Measurements from ENCODE around the gene NEU2. TPM values are rescaled to one million over a fixed set of nuclear protein-coding genes. Genes with fewer than 3 reads are reported as not detected.

Gene NEU2
- total and polyA plus RNA-seq, 2 of the 4 experiments (the other 2 are of a cell fraction): not detected

DNA sequence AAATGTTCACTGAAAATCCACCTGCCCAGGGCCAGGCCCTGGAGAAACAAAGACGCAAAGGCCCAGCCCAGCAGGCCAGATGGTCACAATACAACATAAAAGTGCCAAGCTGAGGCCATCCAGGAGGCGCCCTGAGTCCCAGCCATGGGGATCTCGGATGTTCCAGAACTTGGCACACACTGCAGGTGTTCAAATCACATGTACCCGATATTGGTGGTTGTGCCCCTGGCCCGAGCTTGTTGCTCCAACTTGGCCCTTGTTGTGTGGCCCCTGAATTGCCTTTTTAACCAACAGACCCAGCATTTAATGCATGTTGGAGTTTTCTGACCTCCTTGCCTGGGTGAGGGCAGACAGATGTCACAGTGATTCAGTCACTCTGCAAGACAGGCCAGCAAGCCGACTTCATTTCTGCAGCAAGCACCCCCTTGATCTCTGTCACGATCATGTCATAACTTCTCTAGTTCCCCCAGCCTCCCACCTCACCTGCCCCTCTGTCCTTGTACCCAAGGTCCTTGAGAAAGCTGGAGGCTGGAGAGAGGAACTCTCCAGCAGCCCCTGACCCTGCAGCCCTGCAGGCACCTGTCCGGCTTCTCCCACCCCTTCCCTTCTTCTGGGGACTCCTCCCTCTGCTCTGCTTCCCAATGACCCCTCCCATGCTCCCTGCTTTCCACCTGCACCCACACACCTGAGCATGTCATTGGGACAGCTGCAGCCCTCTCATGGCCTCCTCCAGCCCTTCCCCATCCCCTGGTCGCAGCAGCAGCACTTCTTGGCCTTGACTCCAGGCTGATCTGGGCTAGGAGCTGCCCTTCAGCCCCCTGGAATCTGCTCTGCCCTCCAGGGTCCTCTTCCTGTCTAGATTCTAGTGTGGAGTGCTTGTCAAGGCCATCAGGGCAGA, 28.6 kb upstream of the NEU2 start:
- BruUV-seq (replicated peaks): no TSS peak

More for the DNA sequence above, 28.6 kb upstream of the NEU2 start:
- H4K8ac ChIP-seq (ENCODE audit: low read depth in 2 of 2, low read length in 2 of 2): no peak overlapping the region
- ChIA-PET CTCF (no interaction called here), POLR2A (ENCODE audit: unreplicated experiment) (no interaction called here)
- no peak overlapping the region for H2BK15ac ChIP-seq (ENCODE audit: low read depth, low read length)
- no peak overlapping the region for H3K56ac ChIP-seq (ENCODE audit: extremely low read depth, insufficient read depth, low read length)
- H2BK20ac ChIP-seq (ENCODE audit: low read depth, low read length): no peak overlapping the region
- no peak overlapping the region for H3K4me2 ChIP-seq (ENCODE audit: low read depth, low read length)
- H3K27ac ChIP-seq (ENCODE audit: insufficient read depth, low read length): no peak overlapping the region
- H2AFZ ChIP-seq (replicated peaks; ENCODE audit: low read length, poor library complexity): no peak overlapping the region
- no peak for DNase-seq
- H3K14ac ChIP-seq (replicated peaks; ENCODE audit: low read depth, low read length): no peak overlapping the region
- H3K4me1 ChIP-seq (ENCODE audit: control insufficient read depth, insufficient read depth, low read length): no peaks in the 10 kb centered on the region
- 71% methylated on average over 4 of the region's 9 CpGs; no CpG with 5 or more reads in 1 of the 2 experiments for WGBS, 2 experiments (ENCODE audit: extremely low coverage in 2 of 2, insufficient read length in 1 of 2)
- no peak overlapping the region for H3K9ac ChIP-seq (ENCODE audit: low read depth, low read length)
- peaks cover 23% of the 10 kb centered on the region for H3K27me3 ChIP-seq (ENCODE audit: control insufficient read depth, insufficient read depth, low read length)
- no peaks in the 10 kb centered on the region for H4K20me1 ChIP-seq (ENCODE audit: insufficient read depth, low read length)
- H4K5ac ChIP-seq (ENCODE audit: low read depth, low read length): no peak overlapping the region
- no peaks in the 10 kb centered on the region for H3K36me3 ChIP-seq (ENCODE audit: control insufficient read depth, insufficient read depth, low read length)
- no peak overlapping the region for H2BK5ac ChIP-seq (ENCODE audit: low read depth, low read length, poor library complexity, severe bottlenecking)
- no peak overlapping the region for H2AK5ac ChIP-seq (ENCODE audit: low read depth, low read length)
- no peaks in the 10 kb centered on the region for H3K9me1 ChIP-seq (ENCODE audit: insufficient read depth, low read length)
- in situ Hi-C loops (cut with MboI; ENCODE audit: low sequenced_read_pairs) (no loop called here), intact Hi-C loops (cut with micrococcal nuclease) (no loop called here), dilution Hi-C loops (cut with HindIII; ENCODE audit: low sequenced_read_pairs, unreplicated experiment) (no loop called here)
- H3K23ac ChIP-seq (ENCODE audit: low read depth, low read length): no peak overlapping the region
- no peak overlapping the region for H4K91ac ChIP-seq (ENCODE audit: insufficient read depth, low read depth, low read length)
- TF ChIP-seq RFX5 (IDR thresholded peaks at IDR 0.05; ENCODE audit: low read depth, low read length) (no peak), FOS (IDR thresholded peaks at IDR 0.05; ENCODE audit: low read depth, low read length) (no peak)
- H2BK120ac ChIP-seq (ENCODE audit: low read depth, low read length): no peak overlapping the region
- no peak overlapping the region for H2AK9ac ChIP-seq (replicated peaks; ENCODE audit: low read depth, low read length, poor library complexity)
- no peak overlapping the region for H3K4ac ChIP-seq (ENCODE audit: low read depth, low read length)
- H3K9me3 ChIP-seq (ENCODE audit: control insufficient read depth, insufficient read depth, low read length): no peaks in the 10 kb centered on the region
- no peaks in the 10 kb centered on the region for H3K79me1 ChIP-seq (ENCODE audit: low read depth in 1 of 2, low read length in 2 of 2)
- ATAC-seq (ENCODE audit: low read depth): no peak
- no peak overlapping the region for H3K4me3 ChIP-seq (ENCODE audit: insufficient read depth, low read depth, low read length)
- H3K18ac ChIP-seq (ENCODE audit: low read depth, low read length): no peak overlapping the region

All from IMR-90 (cell line).